GM12891 (cell line): ENCODE results near the gene USP15.

Experiments used
- PAX5 ChIP-seq: IDR thresholded peaks from 2 replicates; pipeline ENCODE4 v1.6.1; 2011; ENCODE audit warnings: low read length, moderate library complexity, mild to moderate bottlenecking; ENCODE audit not compliant: insufficient read depth, severe bottlenecking
- POLR2A ChIP-seq: IDR thresholded peaks from 2 replicates; pipeline ENCODE4 v1.6.1; 2011; ENCODE audit warnings: low read depth, low read length, control low read depth
- POLR2AphosphoS5 ChIP-seq: IDR thresholded peaks from 2 replicates; pipeline ENCODE4 v1.6.1; 2011; ENCODE audit warnings: low read depth, low read length, control low read depth
- POU2F2 ChIP-seq: IDR thresholded peaks from 2 replicates; pipeline ENCODE4 v1.6.1; 2011; ENCODE audit warnings: low read depth, mild to moderate bottlenecking, control low read depth, low read length, moderate library complexity
- TAF1 ChIP-seq: IDR thresholded peaks from 2 replicates; pipeline ENCODE4 v1.6.1; 2011; ENCODE audit warnings: low read depth, low read length, control low read depth

GRCh38 chr12:62446754-62447452, 186.7 kb downstream of the USP15 start:
- no peak for TF ChIP-seq POLR2AphosphoS5
- no peak for TF ChIP-seq POLR2A
- no peak for TF ChIP-seq PAX5
- no peak for TF ChIP-seq TAF1
- no peak for TF ChIP-seq POU2F2
